WTC11 (cell line): ENCODE measurements around the gene IQCC. TPM values are rescaled to one million over a fixed set of nuclear protein-coding genes. Genes with fewer than 3 reads are reported as not detected.
A peak's percentile ranks its signal among the peaks of the same experiment; 100 is the strongest.

Experiments
- ATAC-seq: fragments of 200-7000 bp; cut with Tn5 transposase; 2 replicates; pipeline ENCODE4 v1.10.0; 2021; ENCODE audit warnings: mild to moderate bottlenecking, moderate library complexity
- CTCF ChIA-PET: fragments of 300-600 bp; sonication (Branson Sonifier 250); formaldehyde crosslinking; loops from one replicate; lab custom pipeline; 2021; ENCODE audit warnings: antibody characterized with exemption; lab: Charles Lee
- POLR2A ChIA-PET: fragments of 350-600 bp; sonication (Branson Sonifier 250); formaldehyde crosslinking; loops from one replicate; lab custom pipeline; 2021; ENCODE audit warnings: antibody characterized with exemption; lab: Charles Lee
- DNase-seq: peaks from one replicate; pipeline ENCODE4 v3.0.0; 2021; ENCODE audit warnings: low spot score
- H3K27ac Mint-ChIP-seq: 2 replicates; pipeline ENCODE4 v1.8.0; 2021; ENCODE audit warnings: mixed read lengths
- H3K27me3 Mint-ChIP-seq: 2 replicates; pipeline ENCODE4 v1.8.0; 2021; ENCODE audit warnings: low read depth, mild to moderate bottlenecking, moderate library complexity, mixed read lengths
- H3K36me3 Mint-ChIP-seq: 2 replicates; pipeline ENCODE4 v1.8.0; 2021; ENCODE audit warnings: mixed read lengths
- H3K4me1 Mint-ChIP-seq: 2 replicates; pipeline ENCODE4 v1.8.0; 2022; ENCODE audit warnings: mixed read lengths
- H3K4me3 Mint-ChIP-seq: 2 replicates; pipeline ENCODE4 v1.8.0; 2021; ENCODE audit warnings: mild to moderate bottlenecking, moderate library complexity, mixed read lengths
- H3K9me3 Mint-ChIP-seq: 2 replicates; pipeline ENCODE4 v1.8.0; 2021; ENCODE audit warnings: mixed read lengths
- EMX1 ChIP-seq: fragments of 250-450 bp; sonication (Bioruptor Pico); IDR thresholded peaks from 2 replicates; pipeline ENCODE4 v1.8.0; 2021; ENCODE audit warnings: mild to moderate bottlenecking
- FOXJ3 ChIP-seq: sonication (generic); formaldehyde crosslinking; IDR thresholded peaks from 2 replicates; pipeline ENCODE4 v1.9.0; 2021; ENCODE audit warnings: missing genetic modification reagents, mild to moderate bottlenecking, borderline replicate concordance
- FOXK1 ChIP-seq: sonication (generic); formaldehyde crosslinking; IDR thresholded peaks from 2 replicates; pipeline ENCODE4 v1.8.0; 2022; ENCODE audit warnings: mild to moderate bottlenecking, moderate library complexity, missing genetic modification reagents
- FOXP1 ChIP-seq: sonication (generic); formaldehyde crosslinking; IDR thresholded peaks from 2 replicates; pipeline ENCODE4 v1.8.0; 2022; ENCODE audit warnings: missing genetic modification reagents, mild to moderate bottlenecking, moderate library complexity, borderline replicate concordance
- GTF2I ChIP-seq: fragments of 250-450 bp; sonication (Bioruptor Pico); conservative IDR thresholded peaks from 2 replicates; pipeline ENCODE4 v1.4.0; 2021; ENCODE audit warnings: mild to moderate bottlenecking
- RORB ChIP-seq: fragments of 250-450 bp; sonication (Bioruptor Pico); IDR thresholded peaks from 2 replicates; pipeline ENCODE4 v1.9.0; 2021; ENCODE audit warnings: mild to moderate bottlenecking
- ZNF138 ChIP-seq: sonication (generic); formaldehyde crosslinking; conservative IDR thresholded peaks from 2 replicates; pipeline ENCODE4 v1.8.1; 2022; ENCODE audit warnings: mild to moderate bottlenecking, moderate library complexity, missing genetic modification reagents
- ZNF416 ChIP-seq: fragments of 250-450 bp; sonication (Bioruptor Pico); IDR thresholded peaks from 2 replicates; pipeline ENCODE4 v1.9.0; 2021; ENCODE audit warnings: mild to moderate bottlenecking, inconsistent platforms
- total RNA-seq: library from RNA; stranded (reverse); gene quantifications from 3 replicates; pipeline ENCODE4 v1.2.3, GENCODE V29; 2021
- TF ChIP-seq, protein P1 (sequence below): sonication (generic); formaldehyde crosslinking; IDR thresholded peaks from 2 replicates; pipeline ENCODE4 v1.8.0; 2022; ENCODE audit warnings: missing genetic modification reagents
- TF ChIP-seq, protein P2 (sequence below): fragments of 250-450 bp; sonication (Bioruptor Pico); IDR thresholded peaks from 2 replicates; pipeline ENCODE4 v2.1.2; 2022; ENCODE audit warnings: mild to moderate bottlenecking, moderate library complexity
- TF ChIP-seq, protein P3 (sequence below): fragments of 200-600 bp; IDR thresholded peaks from 2 replicates; pipeline ENCODE4 v1.8.0; 2022; ENCODE audit warnings: antibody characterized with exemption
- TF ChIP-seq, protein P4 (sequence below): sonication (generic); formaldehyde crosslinking; IDR thresholded peaks from 2 replicates; pipeline ENCODE4 v1.8.1; 2022; ENCODE audit warnings: low read depth, missing genetic modification reagents, borderline replicate concordance
- TF ChIP-seq, protein P5 (sequence below): sonication (generic); formaldehyde crosslinking; IDR thresholded peaks from 2 replicates; pipeline ENCODE4 v1.8.0; 2023; ENCODE audit warnings: mild to moderate bottlenecking, missing genetic modification reagents
- TF ChIP-seq, protein P6 (sequence below): sonication (generic); formaldehyde crosslinking; IDR thresholded peaks from 2 replicates; pipeline ENCODE4 v1.8.0; 2022; ENCODE audit warnings: mild to moderate bottlenecking, missing genetic modification reagents
- TF ChIP-seq, protein P7 (sequence below): sonication (generic); formaldehyde crosslinking; IDR thresholded peaks from 2 replicates; pipeline ENCODE4 v1.8.1; 2023; ENCODE audit warnings: mild to moderate bottlenecking, missing genetic modification reagents, moderate library complexity
- TF ChIP-seq, protein P8 (sequence below): sonication (generic); formaldehyde crosslinking; IDR thresholded peaks from 2 replicates; pipeline ENCODE4 v1.8.0; 2022; ENCODE audit warnings: mild to moderate bottlenecking, missing genetic modification reagents

The IQCC gene
- total RNA-seq, 1 experiment from 2014 or later = 5.2 TPM

DNA sequence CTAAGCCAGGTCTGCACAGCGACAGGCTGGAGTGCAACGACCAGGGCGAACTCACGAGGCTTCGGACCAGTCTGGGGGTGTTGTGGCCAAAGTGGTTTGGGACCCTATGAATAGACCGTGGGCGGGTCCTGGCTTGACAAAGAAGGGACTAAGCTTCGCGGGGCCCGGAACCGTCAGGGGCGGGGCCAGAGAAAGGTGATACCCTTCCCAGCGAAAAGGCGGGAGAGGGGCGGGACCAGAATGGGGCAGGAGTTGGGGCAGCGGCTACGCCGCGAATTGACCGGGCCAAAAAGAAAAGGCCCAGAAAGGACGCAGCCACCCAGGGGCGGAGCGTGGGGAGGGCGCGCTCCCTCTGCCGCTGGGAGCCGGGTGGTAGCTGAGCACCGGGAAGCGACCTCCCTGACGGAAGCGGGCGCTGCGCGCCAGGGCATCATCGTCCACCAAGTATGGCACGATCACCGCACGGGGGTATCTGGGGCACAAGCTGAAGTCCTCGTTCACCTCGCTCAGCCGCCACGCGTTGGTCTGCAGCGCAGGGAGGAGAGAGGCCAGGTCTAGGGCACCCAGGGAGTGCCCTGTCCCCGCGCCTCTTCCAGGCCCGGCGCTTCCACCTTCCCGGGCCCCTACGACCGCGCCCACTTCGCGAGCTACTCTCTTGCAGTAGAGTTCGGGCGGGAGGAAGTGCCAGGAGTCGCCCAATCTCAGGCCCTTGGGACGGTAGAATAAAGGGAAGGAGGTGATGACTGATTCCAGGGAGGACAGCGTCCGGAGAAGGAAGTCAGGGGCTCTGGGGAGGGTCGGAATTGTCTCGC lies 34.9 kb downstream of the IQCC start (continued):
- TF ChIP-seq, protein P1, sequence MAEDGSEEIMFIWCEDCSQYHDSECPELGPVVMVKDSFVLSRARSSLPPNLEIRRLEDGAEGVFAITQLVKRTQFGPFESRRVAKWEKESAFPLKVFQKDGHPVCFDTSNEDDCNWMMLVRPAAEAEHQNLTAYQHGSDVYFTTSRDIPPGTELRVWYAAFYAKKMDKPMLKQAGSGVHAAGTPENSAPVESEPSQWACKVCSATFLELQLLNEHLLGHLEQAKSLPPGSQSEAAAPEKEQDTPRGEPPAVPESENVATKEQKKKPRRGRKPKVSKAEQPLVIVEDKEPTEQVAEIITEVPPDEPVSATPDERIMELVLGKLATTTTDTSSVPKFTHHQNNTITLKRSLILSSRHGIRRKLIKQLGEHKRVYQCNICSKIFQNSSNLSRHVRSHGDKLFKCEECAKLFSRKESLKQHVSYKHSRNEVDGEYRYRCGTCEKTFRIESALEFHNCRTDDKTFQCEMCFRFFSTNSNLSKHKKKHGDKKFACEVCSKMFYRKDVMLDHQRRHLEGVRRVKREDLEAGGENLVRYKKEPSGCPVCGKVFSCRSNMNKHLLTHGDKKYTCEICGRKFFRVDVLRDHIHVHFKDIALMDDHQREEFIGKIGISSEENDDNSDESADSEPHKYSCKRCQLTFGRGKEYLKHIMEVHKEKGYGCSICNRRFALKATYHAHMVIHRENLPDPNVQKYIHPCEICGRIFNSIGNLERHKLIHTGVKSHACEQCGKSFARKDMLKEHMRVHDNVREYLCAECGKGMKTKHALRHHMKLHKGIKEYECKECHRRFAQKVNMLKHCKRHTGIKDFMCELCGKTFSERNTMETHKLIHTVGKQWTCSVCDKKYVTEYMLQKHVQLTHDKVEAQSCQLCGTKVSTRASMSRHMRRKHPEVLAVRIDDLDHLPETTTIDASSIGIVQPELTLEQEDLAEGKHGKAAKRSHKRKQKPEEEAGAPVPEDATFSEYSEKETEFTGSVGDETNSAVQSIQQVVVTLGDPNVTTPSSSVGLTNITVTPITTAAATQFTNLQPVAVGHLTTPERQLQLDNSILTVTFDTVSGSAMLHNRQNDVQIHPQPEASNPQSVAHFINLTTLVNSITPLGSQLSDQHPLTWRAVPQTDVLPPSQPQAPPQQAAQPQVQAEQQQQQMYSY (CRISPR knock-in tag) = peak; percentile 88
- TF ChIP-seq EMX1 (CRISPR knock-in tag) (no peak), FOXP1 (CRISPR knock-in tag) (0 out of 2 replicates have a peak, but pooled peaks have one; percentile 66), FOXK1 (CRISPR knock-in tag) (peak; percentile 16; the same call in 1 of the 2 replicates), RORB (CRISPR knock-in tag) (no peak), GTF2I (CRISPR knock-in tag) (no peak)
- TF ChIP-seq, protein P2, sequence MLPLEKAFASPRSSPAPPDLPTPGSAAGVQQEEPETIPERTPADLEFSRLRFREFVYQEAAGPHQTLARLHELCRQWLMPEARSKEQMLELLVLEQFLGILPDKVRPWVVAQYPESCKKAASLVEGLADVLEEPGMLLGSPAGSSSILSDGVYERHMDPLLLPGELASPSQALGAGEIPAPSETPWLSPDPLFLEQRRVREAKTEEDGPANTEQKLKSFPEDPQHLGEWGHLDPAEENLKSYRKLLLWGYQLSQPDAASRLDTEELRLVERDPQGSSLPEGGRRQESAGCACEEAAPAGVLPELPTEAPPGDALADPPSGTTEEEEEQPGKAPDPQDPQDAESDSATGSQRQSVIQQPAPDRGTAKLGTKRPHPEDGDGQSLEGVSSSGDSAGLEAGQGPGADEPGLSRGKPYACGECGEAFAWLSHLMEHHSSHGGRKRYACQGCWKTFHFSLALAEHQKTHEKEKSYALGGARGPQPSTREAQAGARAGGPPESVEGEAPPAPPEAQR (CRISPR knock-in tag) = no peak
- TF ChIP-seq, protein P3, sequence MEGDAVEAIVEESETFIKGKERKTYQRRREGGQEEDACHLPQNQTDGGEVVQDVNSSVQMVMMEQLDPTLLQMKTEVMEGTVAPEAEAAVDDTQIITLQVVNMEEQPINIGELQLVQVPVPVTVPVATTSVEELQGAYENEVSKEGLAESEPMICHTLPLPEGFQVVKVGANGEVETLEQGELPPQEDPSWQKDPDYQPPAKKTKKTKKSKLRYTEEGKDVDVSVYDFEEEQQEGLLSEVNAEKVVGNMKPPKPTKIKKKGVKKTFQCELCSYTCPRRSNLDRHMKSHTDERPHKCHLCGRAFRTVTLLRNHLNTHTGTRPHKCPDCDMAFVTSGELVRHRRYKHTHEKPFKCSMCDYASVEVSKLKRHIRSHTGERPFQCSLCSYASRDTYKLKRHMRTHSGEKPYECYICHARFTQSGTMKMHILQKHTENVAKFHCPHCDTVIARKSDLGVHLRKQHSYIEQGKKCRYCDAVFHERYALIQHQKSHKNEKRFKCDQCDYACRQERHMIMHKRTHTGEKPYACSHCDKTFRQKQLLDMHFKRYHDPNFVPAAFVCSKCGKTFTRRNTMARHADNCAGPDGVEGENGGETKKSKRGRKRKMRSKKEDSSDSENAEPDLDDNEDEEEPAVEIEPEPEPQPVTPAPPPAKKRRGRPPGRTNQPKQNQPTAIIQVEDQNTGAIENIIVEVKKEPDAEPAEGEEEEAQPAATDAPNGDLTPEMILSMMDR = no peak
- TF ChIP-seq, protein P4, sequence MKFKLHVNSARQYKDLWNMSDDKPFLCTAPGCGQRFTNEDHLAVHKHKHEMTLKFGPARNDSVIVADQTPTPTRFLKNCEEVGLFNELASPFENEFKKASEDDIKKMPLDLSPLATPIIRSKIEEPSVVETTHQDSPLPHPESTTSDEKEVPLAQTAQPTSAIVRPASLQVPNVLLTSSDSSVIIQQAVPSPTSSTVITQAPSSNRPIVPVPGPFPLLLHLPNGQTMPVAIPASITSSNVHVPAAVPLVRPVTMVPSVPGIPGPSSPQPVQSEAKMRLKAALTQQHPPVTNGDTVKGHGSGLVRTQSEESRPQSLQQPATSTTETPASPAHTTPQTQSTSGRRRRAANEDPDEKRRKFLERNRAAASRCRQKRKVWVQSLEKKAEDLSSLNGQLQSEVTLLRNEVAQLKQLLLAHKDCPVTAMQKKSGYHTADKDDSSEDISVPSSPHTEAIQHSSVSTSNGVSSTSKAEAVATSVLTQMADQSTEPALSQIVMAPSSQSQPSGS (CRISPR knock-in tag) = no peak
- TF ChIP-seq, protein P5, sequence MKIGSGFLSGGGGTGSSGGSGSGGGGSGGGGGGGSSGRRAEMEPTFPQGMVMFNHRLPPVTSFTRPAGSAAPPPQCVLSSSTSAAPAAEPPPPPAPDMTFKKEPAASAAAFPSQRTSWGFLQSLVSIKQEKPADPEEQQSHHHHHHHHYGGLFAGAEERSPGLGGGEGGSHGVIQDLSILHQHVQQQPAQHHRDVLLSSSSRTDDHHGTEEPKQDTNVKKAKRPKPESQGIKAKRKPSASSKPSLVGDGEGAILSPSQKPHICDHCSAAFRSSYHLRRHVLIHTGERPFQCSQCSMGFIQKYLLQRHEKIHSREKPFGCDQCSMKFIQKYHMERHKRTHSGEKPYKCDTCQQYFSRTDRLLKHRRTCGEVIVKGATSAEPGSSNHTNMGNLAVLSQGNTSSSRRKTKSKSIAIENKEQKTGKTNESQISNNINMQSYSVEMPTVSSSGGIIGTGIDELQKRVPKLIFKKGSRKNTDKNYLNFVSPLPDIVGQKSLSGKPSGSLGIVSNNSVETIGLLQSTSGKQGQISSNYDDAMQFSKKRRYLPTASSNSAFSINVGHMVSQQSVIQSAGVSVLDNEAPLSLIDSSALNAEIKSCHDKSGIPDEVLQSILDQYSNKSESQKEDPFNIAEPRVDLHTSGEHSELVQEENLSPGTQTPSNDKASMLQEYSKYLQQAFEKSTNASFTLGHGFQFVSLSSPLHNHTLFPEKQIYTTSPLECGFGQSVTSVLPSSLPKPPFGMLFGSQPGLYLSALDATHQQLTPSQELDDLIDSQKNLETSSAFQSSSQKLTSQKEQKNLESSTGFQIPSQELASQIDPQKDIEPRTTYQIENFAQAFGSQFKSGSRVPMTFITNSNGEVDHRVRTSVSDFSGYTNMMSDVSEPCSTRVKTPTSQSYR (CRISPR knock-in tag) = no peak
- TF ChIP-seq, all 79 proteins: peak for 21

DNA sequence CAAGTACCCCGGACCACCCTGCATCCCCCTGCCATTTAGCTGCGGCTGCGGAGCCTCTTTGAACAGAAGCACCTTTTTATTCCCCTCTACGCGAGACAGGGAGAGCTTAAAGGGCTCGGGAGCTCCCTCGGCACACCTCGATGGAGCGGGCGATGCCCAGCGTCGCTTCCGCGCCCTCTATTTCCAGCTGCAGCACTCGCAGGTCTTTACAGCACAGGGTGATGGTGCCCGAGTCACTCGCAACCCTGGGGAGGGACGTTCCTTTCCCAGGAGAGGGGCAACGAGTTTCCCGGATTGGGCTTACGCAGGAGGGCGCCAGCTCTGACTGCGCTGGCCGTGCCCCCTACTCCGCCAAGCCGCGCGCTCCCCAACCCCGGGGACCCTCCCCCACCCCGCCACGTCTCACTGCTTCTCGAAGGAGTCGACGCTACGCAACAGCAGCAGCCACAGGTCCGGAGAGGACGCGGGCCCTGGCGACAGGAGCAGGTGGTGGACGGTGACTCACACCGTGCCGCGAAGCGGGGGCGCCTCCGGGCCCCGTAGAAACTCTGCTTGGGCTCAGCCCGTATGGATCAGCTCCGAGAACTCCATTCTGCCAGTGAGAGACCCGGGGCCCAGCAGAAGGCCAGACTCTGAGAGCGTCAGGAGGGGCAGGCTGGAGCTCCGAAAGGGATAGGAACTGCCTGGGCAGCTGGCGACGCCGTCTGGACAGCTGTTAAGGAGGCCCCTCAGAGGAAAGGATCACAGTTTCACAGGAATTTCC lies 35.7 kb downstream of the IQCC start:
- peak overlapping the region; percentile 78 for H3K27ac Mint-ChIP-seq
- ChIA-PET CTCF (interaction anchor here (0.6 to 4.9 kb wide), 16 partner anchors 8 to 122 kb away, joined by 3 to 75 read pairs (median 5); partner anchors contain the start of genes CCDC28B, EIF3I, HDAC1 and TMEM234), POLR2A (interaction anchor here (0.6 to 3.2 kb wide), 16 partner anchors 8 to 168 kb away, joined by 3 to 30 read pairs (median 6); partner anchors contain the start of genes BSDC1, CCDC28B, HDAC1 and IQCC)
- DNase-seq (peak; percentile 67), ATAC-seq (peak; percentile 10)
- peaks cover 3% of the 10 kb centered on the region; the same call in 1 of the 2 replicates for H3K27me3 Mint-ChIP-seq
- peaks cover 21% of the 10 kb centered on the region for H3K4me1 Mint-ChIP-seq
- peaks cover under 1% of the 10 kb centered on the region; the same call in 1 of the 2 replicates for H3K36me3 Mint-ChIP-seq
- H3K4me3 Mint-ChIP-seq = peak overlapping the region; percentile 84
- H3K9me3 Mint-ChIP-seq = no peaks in the 10 kb centered on the region
- TF ChIP-seq ZNF138 (CRISPR knock-in tag) (no peak), ZNF416 (CRISPR knock-in tag) (no peak), FOXJ3 (CRISPR knock-in tag) (no peak)
- TF ChIP-seq, protein P6, sequence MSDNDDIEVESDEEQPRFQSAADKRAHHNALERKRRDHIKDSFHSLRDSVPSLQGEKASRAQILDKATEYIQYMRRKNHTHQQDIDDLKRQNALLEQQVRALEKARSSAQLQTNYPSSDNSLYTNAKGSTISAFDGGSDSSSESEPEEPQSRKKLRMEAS (CRISPR knock-in tag) = peak; percentile 83
- TF ChIP-seq, protein P7, sequence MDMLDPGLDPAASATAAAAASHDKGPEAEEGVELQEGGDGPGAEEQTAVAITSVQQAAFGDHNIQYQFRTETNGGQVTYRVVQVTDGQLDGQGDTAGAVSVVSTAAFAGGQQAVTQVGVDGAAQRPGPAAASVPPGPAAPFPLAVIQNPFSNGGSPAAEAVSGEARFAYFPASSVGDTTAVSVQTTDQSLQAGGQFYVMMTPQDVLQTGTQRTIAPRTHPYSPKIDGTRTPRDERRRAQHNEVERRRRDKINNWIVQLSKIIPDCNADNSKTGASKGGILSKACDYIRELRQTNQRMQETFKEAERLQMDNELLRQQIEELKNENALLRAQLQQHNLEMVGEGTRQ (CRISPR knock-in tag) = no peak
- TF ChIP-seq, protein P8, sequence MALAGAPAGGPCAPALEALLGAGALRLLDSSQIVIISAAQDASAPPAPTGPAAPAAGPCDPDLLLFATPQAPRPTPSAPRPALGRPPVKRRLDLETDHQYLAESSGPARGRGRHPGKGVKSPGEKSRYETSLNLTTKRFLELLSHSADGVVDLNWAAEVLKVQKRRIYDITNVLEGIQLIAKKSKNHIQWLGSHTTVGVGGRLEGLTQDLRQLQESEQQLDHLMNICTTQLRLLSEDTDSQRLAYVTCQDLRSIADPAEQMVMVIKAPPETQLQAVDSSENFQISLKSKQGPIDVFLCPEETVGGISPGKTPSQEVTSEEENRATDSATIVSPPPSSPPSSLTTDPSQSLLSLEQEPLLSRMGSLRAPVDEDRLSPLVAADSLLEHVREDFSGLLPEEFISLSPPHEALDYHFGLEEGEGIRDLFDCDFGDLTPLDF (CRISPR knock-in tag) = no peak
